Choroid plexus epithelial cell (primary cell): Measurements from ENCODE around the gene NCAPG2.

Source experiments
- DNase-seq: peaks from one replicate; pipeline ENCODE4 v3.0.0-alpha.2; 2010; ENCODE audit warnings: low read depth
- H3K4me3 ChIP-seq: 2 replicates; pipeline ENCODE4 v1.5.1; 2011; ENCODE audit warnings: low read depth, mild to moderate bottlenecking, control low read depth, low read length, moderate library complexity
- CTCF ChIP-seq: conservative IDR thresholded peaks from 2 replicates; pipeline ENCODE4 v1.5.1; 2011; ENCODE audit warnings: low read depth, mild to moderate bottlenecking, control low read depth, inconsistent platforms, low read length, moderate library complexity

The NCAPG2 gene

GRCh38 chr7:158694650-158695049 lies 10.0 kb downstream of the NCAPG2 start:
- H3K4me3 ChIP-seq, result no peak overlapping the region
- no peak for DNase-seq
- no peak for TF ChIP-seq CTCF

GRCh38 chr7:158689488-158689887 lies 15.1 kb downstream of the NCAPG2 start:
- no peak for TF ChIP-seq CTCF

GRCh38 chr7:158687406-158687805 lies 17.2 kb downstream of the NCAPG2 start:
- no peak for DNase-seq
- no peak for TF ChIP-seq CTCF
- no peak overlapping the region for H3K4me3 ChIP-seq

More at GRCh38 chr7:158689488-158689887, 15.1 kb downstream of the NCAPG2 start:
- H3K4me3 ChIP-seq, result no peak overlapping the region
- no peak for DNase-seq

- DNase-seq, result peak; percentile 77
- TF ChIP-seq CTCF, result no peak
- no peak overlapping the region for H3K4me3 ChIP-seq
Measured at GRCh38 chr7:158685693-158686092, 18.9 kb downstream of the NCAPG2 start.

- no peak for TF ChIP-seq CTCF
- DNase-seq, result peak; percentile 59
- no peak overlapping the region for H3K4me3 ChIP-seq
Measured at GRCh38 chr7:158684329-158684728, 20.3 kb downstream of the NCAPG2 start.

GRCh38 chr7:158683541-158683940 lies 21.1 kb downstream of the NCAPG2 start:
- TF ChIP-seq CTCF, result no peak
- peak; percentile 69 for DNase-seq
- peak overlapping the region; percentile 17 for H3K4me3 ChIP-seq

GRCh38 chr7:158682456-158682855 lies 22.1 kb downstream of the NCAPG2 start:
- no peak overlapping the region for H3K4me3 ChIP-seq
- peak; percentile 42 for DNase-seq
- no peak for TF ChIP-seq CTCF
